NT2/D1 (cell line): Measurements from ENCODE around the gene VMAC.

ENCODE experiments used
- SUZ12 ChIP-seq: IDR thresholded peaks from 2 replicates; pipeline ENCODE4 v1.6.1; 2011; ENCODE audit not compliant: insufficient read length, insufficient read depth; ENCODE audit errors: extremely low read depth
- YY1 ChIP-seq: IDR thresholded peaks from 2 replicates; pipeline ENCODE4 v1.6.1; 2011; ENCODE audit not compliant: insufficient read length, insufficient read depth
- ZNF274 ChIP-seq: IDR thresholded peaks from 2 replicates; pipeline ENCODE4 v1.6.1; 2011; ENCODE audit warnings: mild to moderate bottlenecking, low read depth, low read length

- no peak for TF ChIP-seq YY1
- no peak for TF ChIP-seq SUZ12
- TF ChIP-seq ZNF274, result no peak
Measured at GRCh38 chr19:5867201-5868136, 37.2 kb upstream of the VMAC start.
